ENCODE measurements around the gene CD101.

Gene CD101

DNA sequence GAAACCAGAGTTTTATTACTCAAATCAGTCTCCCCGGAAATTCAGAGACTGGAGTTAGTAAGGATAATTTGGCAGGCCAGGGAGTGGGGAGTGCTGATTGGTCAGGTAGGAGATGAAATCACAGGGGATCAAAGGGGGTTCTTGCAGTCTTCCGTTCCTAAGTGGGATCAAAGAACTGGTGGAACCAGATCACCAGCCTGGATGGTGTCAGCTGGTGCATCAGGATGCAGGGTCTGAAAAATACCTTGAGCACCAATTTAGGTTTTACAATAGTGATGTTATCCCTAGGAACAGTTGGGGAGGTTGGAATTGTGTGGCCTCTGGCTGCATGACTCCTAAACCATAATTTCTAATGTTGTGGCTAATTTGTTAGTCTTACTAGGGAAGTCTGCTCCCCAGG lies 1.4 kb upstream of the CD101 start:
- no peak for TF ChIP-seq Cebpa-rat (IDR thresholded peaks at IDR 0.05)

GRCh38 chr1:117003223-117003875 lies 1.8 kb downstream of the CD101 start:
- Histone ChIP-seq H3K27me3 (no peaks in the 10 kb centered on the region), H3K4me2 (peak overlapping the region in 10 of 11 experiments; percentile 17 to 95 (median 76); a peak in 18 of 22 replicates), H3K27ac (peak overlapping the region; percentile 16 to 98 (median 84); a peak in 21 of 22 replicates), H4K20me1 (no peaks in the 10 kb centered on the region), H3K9ac (peak overlapping the region in 10 of 11 experiments; percentile 47 to 84 (median 70); a peak in 18 of 22 replicates), H3K9me3 (replicated peaks in 1 of 11) (no peaks in the 10 kb centered on the region), H3K4me3 (peak overlapping the region in 5 of 10 experiments; percentile 27 to 60 (median 40); a peak in 8 of 20 replicates), H3K4me1 (peaks cover 1 to 98% (median 86%) of the 10 kb centered on the region in 10 experiments; a peak in 17 of 20 replicates), H3K36me3 (no peaks in the 10 kb centered on the region)
- peak in 10 of 11 experiments; percentile 24 to 100 (median 88); a peak in 15 of 22 replicates for TF ChIP-seq Cebpa-rat (IDR thresholded peaks at IDR 0.05)

More for the DNA sequence above, 1.4 kb upstream of the CD101 start:
- no peaks in the 10 kb centered on the region; a peak in 1 of 22 replicates for H3K9me3 ChIP-seq (replicated peaks in 1 of 11)
- H4K20me1 ChIP-seq = no peaks in the 10 kb centered on the region
- H3K27me3 ChIP-seq = no peaks in the 10 kb centered on the region
- H3K36me3 ChIP-seq = no peaks in the 10 kb centered on the region
- peaks cover 0 to 96% (median 62%) of the 10 kb centered on the region in 10 experiments; a peak in 17 of 20 replicates for H3K4me1 ChIP-seq
- H3K4me3 ChIP-seq = no peak overlapping the region
- peak overlapping the region in 7 of 11 experiments; percentile 6 to 98 (median 91); a peak in 11 of 22 replicates for H3K27ac ChIP-seq
- H3K4me2 ChIP-seq = peak overlapping the region in 6 of 11 experiments; percentile 70 to 95 (median 82); a peak in 11 of 22 replicates
- peak overlapping the region in 3 of 11 experiments; percentile 1 to 84 (median 20); a peak in 4 of 22 replicates for H3K9ac ChIP-seq

DNA sequence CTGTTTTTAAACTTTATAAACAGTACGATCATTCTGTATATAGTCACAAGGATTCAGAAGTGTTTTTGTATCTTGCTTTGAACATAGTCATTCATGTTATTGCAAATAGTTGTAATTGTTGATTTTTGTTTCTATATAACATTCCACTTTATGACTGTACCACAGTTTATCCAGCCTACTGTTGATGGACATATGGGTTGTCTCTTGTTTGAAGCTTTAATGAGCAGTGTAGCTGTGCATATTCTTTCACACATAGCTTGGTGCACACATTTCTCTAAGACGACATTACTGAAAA lies 6.1 kb downstream of the CD101 start:
- no peak overlapping the region for H3K4me3 ChIP-seq
- no peak for TF ChIP-seq Cebpa-rat (IDR thresholded peaks at IDR 0.05)
- no peaks in the 10 kb centered on the region for H4K20me1 ChIP-seq
- H3K27ac ChIP-seq = peak overlapping the region in 10 of 11 experiments; percentile 47 to 98 (median 84); a peak in 18 of 22 replicates
- no peaks in the 10 kb centered on the region for H3K27me3 ChIP-seq
- H3K9ac ChIP-seq = peak overlapping the region in 7 of 11 experiments; percentile 20 to 75 (median 68); a peak in 11 of 22 replicates
- peak overlapping the region in 8 of 11 experiments; percentile 57 to 95 (median 86); a peak in 17 of 22 replicates for H3K4me2 ChIP-seq
- H3K9me3 ChIP-seq (replicated peaks in 1 of 11) = peaks cover 0 to 22% (median 0%) of the 10 kb centered on the region in 11 experiments; a peak in 7 of 22 replicates
- H3K4me1 ChIP-seq = peaks cover 14 to 98% (median 89%) of the 10 kb centered on the region in 10 experiments
- H3K36me3 ChIP-seq = peaks cover 0 to 31% (median 0%) of the 10 kb centered on the region in 11 experiments; a peak in 9 of 22 replicates

DNA sequence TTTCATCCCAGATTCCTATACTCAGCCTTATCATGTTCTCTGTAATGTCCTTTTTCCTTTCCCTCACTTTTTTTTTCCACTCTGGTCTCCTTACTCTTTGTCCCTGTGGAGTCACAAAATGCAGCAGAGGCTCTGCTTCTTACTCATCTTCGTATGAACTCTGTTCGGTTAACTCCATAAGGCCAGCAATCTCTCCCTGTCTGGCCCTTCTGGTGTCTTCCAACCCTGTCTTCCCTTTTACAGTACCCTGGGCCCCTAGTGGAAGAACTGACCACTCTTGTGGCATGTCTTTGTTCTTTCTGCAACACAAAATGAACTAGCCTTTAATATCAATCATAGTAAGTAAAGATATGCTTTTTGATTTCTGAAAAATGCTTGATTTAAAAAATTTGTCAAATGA lies 7.1 kb downstream of the CD101 start:
- Histone ChIP-seq H3K27ac (peak overlapping the region; percentile 47 to 98 (median 82)), H3K9ac (peak overlapping the region in 9 of 11 experiments; percentile 28 to 75 (median 59); a peak in 16 of 22 replicates), H3K27me3 (no peaks in the 10 kb centered on the region), H4K20me1 (no peaks in the 10 kb centered on the region), H3K4me3 (peak overlapping the region in 5 of 10 experiments; percentile 0 to 23 (median 3); a peak in 5 of 20 replicates), H3K4me2 (peak overlapping the region; percentile 51 to 95 (median 75); a peak in 21 of 22 replicates), H3K9me3 (replicated peaks in 1 of 11) (peaks cover 0 to 22% (median 0%) of the 10 kb centered on the region in 11 experiments; a peak in 7 of 22 replicates), H3K36me3 (peaks cover 0 to 39% (median 0%) of the 10 kb centered on the region in 11 experiments; a peak in 10 of 22 replicates), H3K4me1 (peaks cover 14 to 100% (median 84%) of the 10 kb centered on the region in 10 experiments)
- TF ChIP-seq Cebpa-rat (IDR thresholded peaks at IDR 0.05) = no peak

- peak; percentile 41 to 93 (median 74); a peak in 15 of 22 replicates for TF ChIP-seq Cebpa-rat (IDR thresholded peaks at IDR 0.05)
- Histone ChIP-seq H3K4me2 (peak overlapping the region; percentile 51 to 95 (median 75)), H4K20me1 (no peaks in the 10 kb centered on the region), H3K4me3 (peak overlapping the region in 5 of 10 experiments; percentile 0 to 25 (median 3); a peak in 5 of 20 replicates), H3K9ac (peak overlapping the region in 10 of 11 experiments; percentile 28 to 75 (median 54); a peak in 17 of 22 replicates), H3K27ac (peak overlapping the region; percentile 47 to 98 (median 82)), H3K4me1 (peaks cover 14 to 100% (median 80%) of the 10 kb centered on the region in 10 experiments), H3K27me3 (no peaks in the 10 kb centered on the region), H3K36me3 (peaks cover 0 to 42% (median 0%) of the 10 kb centered on the region in 11 experiments; a peak in 10 of 22 replicates), H3K9me3 (replicated peaks in 1 of 11) (peaks cover 0 to 22% (median 0%) of the 10 kb centered on the region in 11 experiments; a peak in 7 of 22 replicates)
Measured at GRCh38 chr1:117009132-117009531, 7.6 kb downstream of the CD101 start.

DNA sequence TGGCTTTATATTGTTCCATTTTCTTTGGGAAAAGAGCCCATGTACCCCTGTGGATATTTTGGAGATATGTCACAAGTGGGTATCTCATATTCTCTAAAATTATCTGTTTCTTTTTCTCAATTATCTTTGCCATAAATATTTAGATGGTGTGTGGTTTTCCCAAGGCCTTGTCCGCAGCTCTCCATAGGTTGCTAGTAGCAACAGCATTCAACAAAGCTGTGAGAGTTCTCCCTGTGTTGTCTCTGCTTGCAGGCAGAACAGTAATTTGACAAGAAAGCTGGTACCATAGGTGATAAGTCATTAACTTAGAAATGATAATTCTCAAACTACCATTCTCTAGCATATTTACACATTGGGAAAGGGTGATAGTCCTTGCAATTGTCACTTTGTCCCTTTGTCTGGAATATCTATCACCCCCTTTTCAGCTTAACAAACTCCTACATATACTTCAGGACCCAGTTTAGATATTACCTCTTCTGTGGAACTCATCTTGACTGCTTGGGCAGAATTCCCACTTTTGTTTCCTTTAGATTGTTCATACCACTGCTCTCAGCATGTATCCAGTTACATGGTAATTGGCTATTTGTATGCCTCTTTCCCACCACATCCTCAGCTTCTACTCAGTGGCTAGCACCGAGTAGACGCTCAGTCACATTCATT lies 8.9 kb downstream of the CD101 start:
- Histone ChIP-seq H3K4me1 (peaks cover 16 to 100% (median 75%) of the 10 kb centered on the region in 10 experiments), H3K9me3 (replicated peaks in 1 of 11) (peaks cover 0 to 22% (median 0%) of the 10 kb centered on the region in 11 experiments; a peak in 7 of 22 replicates)
- TF ChIP-seq Cebpa-rat (IDR thresholded peaks at IDR 0.05) = no peak

DNA sequence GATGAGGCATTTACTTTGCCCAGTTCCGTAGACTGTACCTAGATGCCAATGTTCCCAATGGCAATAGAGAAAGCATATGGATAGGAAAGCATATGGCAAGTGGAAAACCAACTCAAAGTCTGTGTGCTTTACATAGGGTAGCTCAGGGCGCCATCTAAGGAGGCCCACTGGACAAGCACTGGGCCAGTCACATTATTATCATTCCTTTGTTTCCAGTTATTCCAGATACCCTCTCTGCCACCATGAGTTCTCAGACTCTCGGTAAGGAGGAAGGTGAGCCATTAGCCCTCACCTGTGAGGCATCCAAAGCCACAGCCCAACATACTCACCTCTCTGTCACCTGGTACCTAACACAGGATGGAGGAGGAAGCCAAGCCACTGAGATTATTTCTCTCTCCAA lies 9.8 kb downstream of the CD101 start:
- H3K4me3 ChIP-seq = no peak overlapping the region
- H3K9ac ChIP-seq = no peak overlapping the region
- H3K9me3 ChIP-seq (replicated peaks in 1 of 11) = peaks cover 0 to 22% (median 0%) of the 10 kb centered on the region in 11 experiments; a peak in 7 of 22 replicates
- H3K27ac ChIP-seq = peak overlapping the region in 8 of 11 experiments; percentile 22 to 98 (median 88); a peak in 11 of 22 replicates
- TF ChIP-seq Cebpa-rat (IDR thresholded peaks at IDR 0.05) = no peak
- H4K20me1 ChIP-seq = no peaks in the 10 kb centered on the region
- peak overlapping the region in 4 of 11 experiments; percentile 87 to 95 (median 91); a peak in 8 of 22 replicates for H3K4me2 ChIP-seq
- H3K36me3 ChIP-seq = peaks cover 0 to 58% (median 0%) of the 10 kb centered on the region in 11 experiments; a peak in 10 of 22 replicates
- peaks cover 20 to 98% (median 71%) of the 10 kb centered on the region in 10 experiments for H3K4me1 ChIP-seq
- H3K27me3 ChIP-seq = no peaks in the 10 kb centered on the region

More for the DNA sequence above, 8.9 kb downstream of the CD101 start:
- H3K4me2 ChIP-seq = peak overlapping the region in 9 of 11 experiments; percentile 51 to 95 (median 85); a peak in 16 of 22 replicates
- H4K20me1 ChIP-seq = no peaks in the 10 kb centered on the region
- H3K36me3 ChIP-seq = peaks cover 0 to 51% (median 0%) of the 10 kb centered on the region in 11 experiments; a peak in 10 of 22 replicates
- no peaks in the 10 kb centered on the region for H3K27me3 ChIP-seq
- H3K9ac ChIP-seq = peak overlapping the region in 3 of 11 experiments; percentile 72 to 75 (median 73); a peak in 5 of 22 replicates
- H3K4me3 ChIP-seq = peak overlapping the region in 1 of 10 experiments; percentile 25; a peak in 1 of 20 replicates
- peak overlapping the region in 10 of 11 experiments; percentile 47 to 98 (median 84); a peak in 19 of 22 replicates for H3K27ac ChIP-seq

DNA sequence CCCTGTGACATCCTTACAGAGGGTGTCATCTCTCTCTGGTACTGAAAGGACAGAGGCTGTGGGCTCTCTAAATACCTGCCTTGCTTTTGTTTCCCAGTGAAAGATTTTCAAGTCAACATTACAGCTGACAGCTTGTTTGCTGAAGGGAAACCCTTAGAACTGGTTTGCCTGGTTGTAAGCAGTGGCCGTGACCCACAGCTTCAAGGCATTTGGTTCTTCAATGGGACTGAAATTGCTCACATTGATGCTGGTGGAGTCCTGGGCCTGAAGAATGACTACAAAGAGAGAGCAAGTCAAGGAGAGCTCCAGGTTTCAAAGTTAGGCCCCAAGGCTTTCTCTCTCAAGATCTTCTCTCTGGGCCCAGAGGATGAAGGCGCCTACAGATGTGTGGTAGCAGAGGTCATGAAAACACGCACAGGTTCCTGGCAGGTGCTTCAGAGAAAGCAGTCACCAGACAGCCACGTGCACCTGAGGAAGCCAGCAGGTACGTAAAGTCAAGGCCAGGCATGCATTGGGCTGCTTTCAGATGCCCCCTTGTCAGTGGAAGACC lies 11.8 kb downstream of the CD101 start:
- Histone ChIP-seq H3K27ac (peak overlapping the region in 4 of 11 experiments; percentile 6 to 43 (median 31); a peak in 3 of 22 replicates), H3K9me3 (replicated peaks in 1 of 11) (peaks cover 0 to 22% (median 0%) of the 10 kb centered on the region in 11 experiments; a peak in 7 of 22 replicates), H3K4me3 (no peak overlapping the region), H3K4me1 (peaks cover 28 to 96% (median 68%) of the 10 kb centered on the region in 10 experiments), H3K4me2 (peak overlapping the region in 5 of 11 experiments; percentile 9 to 87 (median 39); a peak in 8 of 22 replicates), H3K36me3 (peaks cover 0 to 78% (median 0%) of the 10 kb centered on the region in 11 experiments; a peak in 10 of 22 replicates), H3K27me3 (no peaks in the 10 kb centered on the region), H3K9ac (no peak overlapping the region), H4K20me1 (no peaks in the 10 kb centered on the region)
- TF ChIP-seq Cebpa-rat (IDR thresholded peaks at IDR 0.05) = no peak

Measured in BLaER1 treated with 17β-estradiol and CSF1 and Interleukin-3, amounts not matched to agents 10 nM and 100 nM (cell line).